GM21367 (cell line): ENCODE data around the gene SIK3.

Experiments
- ATAC-seq: cut with Tn5 transposase; IDR thresholded peaks from one replicate; pipeline ENCODE4 v1.9.1; 2021; ENCODE audit not compliant: unreplicated experiment

SIK3 gene

DNA sequence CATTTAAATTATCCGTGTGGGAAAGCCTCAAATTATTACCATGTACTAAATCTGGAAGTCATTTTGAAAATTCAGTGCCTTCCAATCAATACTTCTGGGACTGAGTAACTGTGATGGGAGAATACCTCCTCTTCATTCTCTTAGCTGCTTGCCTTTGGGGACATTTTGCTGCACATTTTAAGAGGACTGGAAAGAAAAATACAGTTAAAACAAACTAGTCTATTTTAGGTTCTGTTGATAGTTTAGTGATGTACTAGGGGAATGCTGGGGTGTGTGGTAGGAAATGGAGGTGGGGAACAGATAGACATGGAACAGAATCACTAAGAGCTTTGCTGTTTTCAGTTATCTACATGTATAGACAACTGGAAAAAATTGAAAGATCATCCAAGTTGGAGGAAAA lies 195.1 kb downstream of the SIK3 start:
- no peak for ATAC-seq

DNA sequence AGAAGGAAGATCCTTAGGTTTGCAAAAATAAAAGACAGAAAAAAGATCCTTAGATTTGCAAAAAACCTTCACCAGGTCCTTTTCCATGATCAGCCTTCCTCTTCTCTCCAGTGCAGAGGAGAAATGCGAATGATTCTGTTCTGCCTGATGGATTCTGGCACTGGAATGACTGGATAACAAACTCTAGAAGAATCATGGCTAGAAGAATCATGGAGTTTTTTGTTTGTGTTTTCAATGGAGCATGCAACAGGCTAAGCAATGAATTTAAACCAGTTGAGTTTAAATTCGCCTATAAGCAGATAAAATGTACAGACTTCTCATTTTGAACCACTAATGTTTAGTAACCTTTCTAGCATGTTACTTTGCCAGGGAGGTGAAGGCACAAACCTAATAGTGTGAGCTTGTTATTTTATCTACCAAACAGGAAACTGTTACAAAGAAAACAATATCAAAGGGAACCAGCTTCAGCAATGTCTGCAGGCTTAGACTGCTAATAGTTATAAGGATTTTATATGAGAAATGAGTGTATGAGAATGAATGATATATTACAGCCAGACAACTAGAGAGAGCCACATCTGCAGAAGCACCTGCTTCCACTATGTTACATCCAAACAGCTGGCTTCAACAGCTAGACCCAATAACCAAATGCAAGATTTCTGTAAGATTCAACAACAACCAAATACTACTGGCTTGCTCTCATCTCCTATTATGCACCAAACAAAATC lies 196.1 kb downstream of the SIK3 start:
- no peak for ATAC-seq

DNA sequence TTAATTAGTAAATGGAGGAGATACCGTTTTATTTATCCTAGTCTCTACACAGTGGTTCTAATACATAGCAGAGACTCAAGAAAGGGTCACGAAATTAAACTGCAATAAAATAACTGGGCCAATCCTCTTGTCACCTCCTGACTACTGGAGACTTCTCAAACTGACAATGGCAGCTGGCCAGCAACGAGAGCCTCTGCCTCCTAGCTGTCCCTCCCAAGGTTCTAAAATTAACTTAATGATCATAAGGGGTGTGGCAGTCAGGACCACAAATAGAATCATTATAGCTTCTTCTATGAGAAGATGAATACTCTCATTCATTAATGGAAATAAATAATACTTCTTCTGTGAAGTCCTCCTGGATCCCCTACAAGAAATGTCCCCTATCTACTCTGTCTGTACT lies 197.0 kb downstream of the SIK3 start:
- no peak for ATAC-seq

- ATAC-seq: no peak
Observed at GRCh38 chr11:116896211-116896610, 202.0 kb downstream of the SIK3 start.

- no peak for ATAC-seq
Observed at GRCh38 chr11:116895048-116895757, 203.0 kb downstream of the SIK3 start.

DNA sequence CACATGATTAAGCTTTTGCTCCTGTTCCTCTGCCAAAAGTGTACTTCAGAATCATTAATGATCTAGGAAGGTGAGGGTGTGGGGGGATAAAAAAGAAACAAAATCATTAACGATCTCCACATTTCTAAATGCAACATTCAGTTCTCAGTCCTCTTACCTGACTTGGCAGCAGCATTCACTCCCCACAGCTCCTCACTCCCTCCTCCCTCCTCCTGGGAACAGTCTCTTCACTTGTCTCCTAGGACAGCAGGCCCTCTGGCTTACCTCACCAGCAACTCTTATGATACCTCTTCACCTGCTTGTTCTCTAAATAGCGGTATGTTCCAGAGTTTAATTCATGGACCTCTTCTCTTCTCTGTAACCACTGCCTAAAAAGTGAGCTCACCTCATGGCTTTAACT lies 204.3 kb downstream of the SIK3 start:
- no peak for ATAC-seq

DNA sequence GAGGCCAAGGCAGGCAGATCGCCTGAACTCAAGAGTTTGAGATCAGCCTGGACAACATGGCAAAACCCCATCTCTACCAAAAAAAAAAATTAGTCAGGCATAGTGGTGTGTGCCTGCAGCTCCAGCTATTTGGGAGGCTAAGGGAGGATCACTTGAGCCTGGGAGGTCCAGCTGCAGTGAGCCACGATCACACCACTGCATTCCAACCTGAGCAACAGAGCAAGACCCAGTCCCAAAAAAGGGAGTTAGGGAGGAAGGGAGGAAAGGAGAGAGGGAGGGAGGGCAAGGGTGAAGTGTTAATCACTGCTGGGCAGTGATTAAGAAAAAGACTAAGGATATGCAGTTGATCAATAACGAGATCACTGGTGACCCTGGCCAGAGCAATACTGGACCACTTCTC lies 204.8 kb downstream of the SIK3 start:
- ATAC-seq: no peak

GRCh38 chr11:116892374-116892773 lies 205.9 kb downstream of the SIK3 start:
- no peak for ATAC-seq

GRCh38 chr11:116891746-116892145 lies 206.5 kb downstream of the SIK3 start:
- ATAC-seq: no peak

GRCh38 chr11:116890607-116891006 lies 207.6 kb downstream of the SIK3 start:
- no peak for ATAC-seq

DNA sequence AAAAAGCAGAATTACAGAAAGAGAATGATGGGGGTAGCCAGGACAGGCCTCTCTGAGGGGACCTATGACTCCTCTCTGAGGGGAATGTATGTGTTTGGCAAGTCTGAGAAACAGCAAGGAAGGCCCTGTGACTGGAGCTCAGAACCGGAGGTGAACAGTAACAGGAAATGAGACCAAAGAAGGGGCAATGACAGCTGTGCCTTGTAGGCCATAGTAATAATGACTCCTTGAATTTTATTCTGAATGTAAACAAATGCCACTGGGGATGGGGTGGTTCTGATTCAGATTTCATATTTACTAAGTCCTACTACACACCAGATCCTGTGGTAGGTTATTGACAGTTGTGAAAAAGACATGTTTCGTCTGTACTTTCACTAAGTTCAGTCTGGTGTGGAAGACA lies 208.0 kb downstream of the SIK3 start:
- ATAC-seq: no peak

DNA sequence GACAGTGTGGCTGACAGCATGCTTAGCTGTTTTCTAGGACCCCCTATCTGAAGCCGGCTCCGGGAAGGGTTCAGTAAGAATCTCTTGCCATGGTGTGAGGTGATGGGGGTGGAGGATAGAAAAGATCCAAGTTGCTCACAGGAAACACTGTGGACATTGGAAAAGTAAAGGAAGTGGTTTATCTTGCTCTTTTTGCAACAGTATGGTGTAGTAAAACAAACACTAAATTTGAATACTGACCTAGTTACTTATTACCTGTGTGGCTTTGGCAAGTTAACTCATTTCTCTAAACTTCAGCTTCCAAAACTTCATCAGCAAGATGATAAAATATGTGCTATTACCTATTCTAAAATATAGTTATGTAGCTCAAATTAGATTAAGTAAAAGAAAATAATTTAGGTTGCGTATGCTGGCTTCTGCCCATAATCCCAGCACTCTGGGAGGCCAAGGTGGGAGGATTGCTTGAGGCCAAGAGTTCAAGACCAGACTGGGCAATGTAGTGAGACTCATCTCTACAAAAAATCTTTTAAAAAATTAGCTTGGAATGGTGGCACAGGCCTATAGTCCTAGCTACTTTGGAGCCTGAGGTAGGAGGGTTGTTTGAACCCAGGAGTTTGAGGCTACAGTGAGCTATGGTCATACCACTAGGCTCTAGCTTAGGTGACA lies 209.2 kb downstream of the SIK3 start:
- no peak for ATAC-seq

DNA sequence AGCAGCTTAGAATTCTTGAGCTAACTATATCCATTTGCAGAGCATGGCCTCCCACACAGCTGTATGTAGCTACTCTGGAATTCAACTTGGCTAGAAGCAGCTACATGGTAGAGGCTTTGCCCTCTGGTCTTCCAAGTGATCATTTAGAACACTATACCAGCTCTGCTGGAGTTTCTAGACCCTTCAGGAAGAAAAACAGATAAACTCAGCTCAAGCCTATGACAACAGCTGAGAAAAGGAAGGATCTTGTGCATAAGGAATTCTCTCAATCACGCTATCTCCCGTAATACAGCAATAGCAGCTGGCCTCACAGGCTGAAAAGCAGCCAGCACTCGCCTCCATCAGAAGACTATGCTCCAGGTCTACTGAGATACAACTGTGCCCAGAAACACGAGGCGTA lies 210.2 kb downstream of the SIK3 start:
- no peak for ATAC-seq

- no peak for ATAC-seq
Observed at GRCh38 chr11:116885951-116886655, 212.1 kb downstream of the SIK3 start.

GRCh38 chr11:116882386-116882785 lies 215.8 kb downstream of the SIK3 start:
- no peak for ATAC-seq

DNA sequence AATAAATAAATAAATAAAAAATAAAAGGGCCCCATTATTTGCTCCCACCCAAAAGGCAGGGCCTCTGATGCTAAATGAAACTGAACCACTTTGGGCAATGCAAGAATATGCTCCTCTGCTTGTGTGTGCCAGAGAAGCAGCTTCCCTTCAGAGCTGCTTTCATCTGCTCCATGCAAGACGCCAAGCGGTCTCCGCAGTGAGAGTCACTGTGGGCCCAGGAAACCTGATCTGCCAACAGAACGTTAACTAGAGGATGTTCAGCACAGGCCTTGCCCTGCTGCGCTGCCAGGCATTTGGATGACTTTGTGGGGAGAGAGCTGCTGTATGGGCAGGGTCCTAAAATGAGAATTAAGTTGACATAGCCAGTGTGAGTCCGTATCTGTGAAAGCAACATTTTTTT lies 217.1 kb downstream of the SIK3 start:
- no peak for ATAC-seq

- peak; percentile 55 for ATAC-seq
Observed at GRCh38 chr11:116879800-116880625, 218.2 kb downstream of the SIK3 start.

- ATAC-seq: no peak
Observed at GRCh38 chr11:116876656-116877055, 221.6 kb downstream of the SIK3 start.

DNA sequence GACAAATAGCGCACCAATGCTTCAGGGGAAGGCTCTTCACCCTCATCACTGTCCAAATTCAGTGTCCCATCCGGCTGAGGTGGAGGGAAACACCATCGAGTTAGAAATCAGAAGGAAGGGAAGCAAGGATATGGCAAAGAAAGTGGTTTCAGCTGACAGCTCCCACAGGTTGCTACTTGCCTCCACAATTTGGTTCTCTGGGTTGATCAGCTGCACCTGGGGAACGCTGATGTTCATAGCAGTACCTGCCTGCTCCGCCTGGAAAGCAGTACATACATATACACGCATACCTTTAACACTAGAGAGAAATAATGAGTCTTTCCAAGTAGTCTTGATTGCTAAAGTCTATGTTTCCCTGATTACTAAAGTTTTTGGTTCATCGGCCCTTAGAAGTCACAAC lies 223.0 kb downstream of the SIK3 start:
- no peak for ATAC-seq

- no peak for ATAC-seq
Observed at GRCh38 chr11:116874251-116874650, 224.0 kb downstream of the SIK3 start.

DNA sequence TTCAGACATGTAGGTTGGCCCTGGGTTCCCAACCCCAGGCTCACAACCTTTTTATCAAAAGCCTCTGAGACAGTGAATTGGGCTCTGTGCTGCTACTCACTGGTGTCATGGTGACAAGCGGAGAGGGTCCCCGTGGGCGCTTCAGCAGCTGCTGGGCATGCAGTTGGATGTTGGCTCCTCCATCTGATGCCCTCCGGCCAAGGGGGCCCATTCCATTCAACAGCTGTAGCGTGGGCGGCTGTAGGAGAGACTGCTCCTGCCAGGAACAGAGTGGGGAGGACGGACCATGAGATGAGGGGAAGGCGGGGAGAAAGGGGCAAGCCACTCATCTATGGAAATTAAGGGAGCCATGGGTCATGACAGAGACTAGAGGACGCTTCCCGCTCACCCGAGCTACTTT lies 224.8 kb downstream of the SIK3 start:
- no peak for ATAC-seq
